ENCODE results near the gene TRIM44.
A peak's percentile ranks its signal among the peaks of the same experiment; 100 is the strongest.
"Not testable (repeated sequence)": the region's sequence is repeated elsewhere in the genome, so short reads cannot be mapped to it uniquely, and the experiment has no call there.

The TRIM44 gene

GRCh38 chr11:35650006-35650405 is 12.6 kb upstream of the TRIM44 start:
- TF ChIP-seq CTCF (IDR thresholded peaks at IDR 0.05; ENCODE audit: low read depth, low read length, missing control alignments) = no peak
- peak; percentile 53 for DNase-seq
- in situ Hi-C loops (cut with HindIII; ENCODE audit: low pct_ligation_motif_present, low sequenced_read_pairs) = no loop called here
- no peaks in the 10 kb centered on the region for H3K27me3 ChIP-seq (replicated peaks)
- no peak overlapping the region for H3K27ac ChIP-seq
- H3K4me3 ChIP-seq (ENCODE audit: low read depth, low read length) = no peak overlapping the region
- no peaks in the 10 kb centered on the region for H3K36me3 ChIP-seq (replicated peaks)

- no peaks in the 10 kb centered on the region for H3K27me3 ChIP-seq (replicated peaks)
- in situ Hi-C loops (cut with HindIII; ENCODE audit: low pct_ligation_motif_present, low sequenced_read_pairs) = no loop called here
- no peak overlapping the region for H3K27ac ChIP-seq
- no peak for DNase-seq
- no peak for TF ChIP-seq CTCF (IDR thresholded peaks at IDR 0.05; ENCODE audit: low read depth, low read length, missing control alignments)
- H3K36me3 ChIP-seq (replicated peaks) = no peaks in the 10 kb centered on the region
- H3K4me3 ChIP-seq (ENCODE audit: low read depth, low read length) = no peak overlapping the region
Measured at GRCh38 chr11:35650467-35650866, 12.1 kb upstream of the TRIM44 start.

GRCh38 chr11:35651263-35651662 is 11.3 kb upstream of the TRIM44 start:
- TF ChIP-seq CTCF (IDR thresholded peaks at IDR 0.05; ENCODE audit: low read depth, low read length, missing control alignments) = no peak
- no peak for DNase-seq
- in situ Hi-C loops (cut with HindIII; ENCODE audit: low pct_ligation_motif_present, low sequenced_read_pairs) = no loop called here
- Histone ChIP-seq H3K27ac (no peak overlapping the region), H3K4me3 (ENCODE audit: low read depth, low read length) (no peak overlapping the region), H3K27me3 (replicated peaks) (no peaks in the 10 kb centered on the region), H3K36me3 (replicated peaks) (no peaks in the 10 kb centered on the region)

DNA sequence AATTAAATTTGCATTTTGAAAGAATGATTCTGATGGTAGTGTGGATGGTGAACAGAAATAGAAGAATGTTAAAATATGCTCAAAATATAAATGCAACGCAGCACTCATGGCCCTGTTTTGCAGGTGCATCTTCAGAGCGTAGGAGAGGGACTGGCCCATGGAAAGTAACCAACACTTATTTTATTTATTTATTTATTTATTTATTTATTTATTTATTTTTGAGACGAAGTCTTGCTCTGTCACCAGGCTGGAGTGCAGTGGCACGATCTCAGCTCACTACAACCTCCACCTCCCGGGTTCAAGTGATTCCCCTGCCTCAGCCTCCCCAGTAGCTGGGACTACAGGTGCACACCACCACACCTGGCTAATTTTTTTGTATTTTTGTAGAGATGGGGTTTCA is 9.8 kb upstream of the TRIM44 start:
- H3K27ac ChIP-seq = not testable (repeated sequence)

GRCh38 chr11:35654711-35655110 is 7.9 kb upstream of the TRIM44 start:
- no peak for TF ChIP-seq CTCF (IDR thresholded peaks at IDR 0.05; ENCODE audit: low read depth, low read length, missing control alignments)

More for the DNA sequence above, 9.8 kb upstream of the TRIM44 start:
- DNase-seq; in situ Hi-C loops (cut with HindIII; ENCODE audit: low pct_ligation_motif_present, low sequenced_read_pairs); H3K4me3 ChIP-seq (ENCODE audit: low read depth, low read length); H3K36me3 ChIP-seq (replicated peaks); H3K27me3 ChIP-seq (replicated peaks): not testable (repeated sequence)

DNA sequence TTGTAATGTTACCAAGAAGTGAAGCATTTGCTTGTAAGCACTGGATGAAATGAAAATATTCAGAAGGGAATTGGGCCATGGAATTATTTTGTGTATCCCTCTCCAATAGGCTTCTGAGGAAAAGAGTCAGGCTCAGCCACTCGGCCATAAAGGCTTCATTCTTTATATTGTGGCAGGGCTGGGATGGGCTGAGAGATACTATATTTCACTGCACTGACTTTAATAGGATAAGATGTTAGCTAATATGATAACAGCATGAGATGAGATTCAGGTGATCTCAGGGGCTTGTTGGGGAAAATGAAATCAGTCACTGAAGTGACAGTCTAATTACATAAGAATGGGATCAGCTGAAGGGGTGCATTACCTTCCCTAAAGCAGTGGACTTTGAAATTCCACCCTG is 7.3 kb upstream of the TRIM44 start:
- H3K4me3 ChIP-seq (ENCODE audit: low read depth, low read length) = no peak overlapping the region
- H3K27ac ChIP-seq = no peak overlapping the region
- no peak for DNase-seq
- H3K27me3 ChIP-seq (replicated peaks) = no peaks in the 10 kb centered on the region
- in situ Hi-C loops (cut with HindIII; ENCODE audit: low pct_ligation_motif_present, low sequenced_read_pairs) = no loop called here
- H3K36me3 ChIP-seq (replicated peaks) = no peaks in the 10 kb centered on the region
- no peak for TF ChIP-seq CTCF (IDR thresholded peaks at IDR 0.05; ENCODE audit: low read depth, low read length, missing control alignments)

More at GRCh38 chr11:35654711-35655110, 7.9 kb upstream of the TRIM44 start:
- in situ Hi-C loops (cut with HindIII; ENCODE audit: low pct_ligation_motif_present, low sequenced_read_pairs) = no loop called here
- no peaks in the 10 kb centered on the region for H3K36me3 ChIP-seq (replicated peaks)
- no peak overlapping the region for H3K4me3 ChIP-seq (ENCODE audit: low read depth, low read length)
- H3K27me3 ChIP-seq (replicated peaks) = no peaks in the 10 kb centered on the region
- no peak overlapping the region for H3K27ac ChIP-seq
- no peak for DNase-seq

All from brain microvascular endothelial cell (primary cell).